Parathyroid adenoma (tissue), 2 donors: Measurements from ENCODE around the gene MGMT.

Source experiments
- H2AFZ ChIP-seq: fragments of 300-600 bp; sonication (generic); one replicate; pipeline ENCODE4 v1.7.0; 2017; ENCODE audit warnings: antibody characterized with exemption, mild to moderate bottlenecking
- H3K27ac ChIP-seq: fragments of 300-600 bp; sonication (generic); one replicate; pipeline ENCODE4 v1.7.0; 2017
- H3K27me3 ChIP-seq: fragments of 300-600 bp; sonication (generic); one replicate; pipeline ENCODE4 v1.7.0; 2017; ENCODE audit warnings: low read length; ENCODE audit not compliant: control insufficient read depth, insufficient read depth
- H3K36me3 ChIP-seq: fragments of 300-600 bp; sonication (generic); one replicate; pipeline ENCODE4 v1.7.0; 2017; ENCODE audit warnings: low read length; ENCODE audit not compliant: control insufficient read depth, insufficient read depth
- H3K4me1 ChIP-seq: fragments of 300-600 bp; sonication (generic); one replicate; pipeline ENCODE4 v1.7.0; 2017; ENCODE audit warnings: control low read depth
- H3K4me2 ChIP-seq: fragments of 300-600 bp; sonication (generic); one replicate; pipeline ENCODE4 v1.7.0; 2017; ENCODE audit warnings: low read length
- H3K4me3 ChIP-seq: fragments of 300-600 bp; sonication (generic); one replicate; pipeline ENCODE4 v1.7.0; 2017; ENCODE audit warnings: low read depth, low read length
- H3K79me2 ChIP-seq: fragments of 300-600 bp; sonication (generic); one replicate; pipeline ENCODE4 v1.7.0; 2017; ENCODE audit warnings: control low read depth
- H3K9ac ChIP-seq: fragments of 300-600 bp; sonication (generic); one replicate; pipeline ENCODE4 v1.7.0; 2017; ENCODE audit warnings: mild to moderate bottlenecking
- H3K9me3 ChIP-seq: fragments of 300-600 bp; sonication (generic); one replicate; pipeline ENCODE4 v1.7.0; 2017; ENCODE audit warnings: low read length; ENCODE audit not compliant: control insufficient read depth
- CTCF ChIP-seq: fragments of 300-600 bp; sonication (generic); IDR thresholded peaks from one replicate; pipeline ENCODE4 v1.7.0; 2017; ENCODE audit warnings: antibody characterized with exemption, mild to moderate bottlenecking
- donor health status: primary hyperparathyroidism.

The MGMT gene

GRCh38 chr10:129579228-129579627 lies 112.2 kb downstream of the MGMT start:
- H3K9me3 ChIP-seq, result no peaks in the 10 kb centered on the region
- no peaks in the 10 kb centered on the region for H3K27me3 ChIP-seq
- H3K4me3 ChIP-seq, result no peak overlapping the region
- no peaks in the 10 kb centered on the region for H3K4me1 ChIP-seq
- H2AFZ ChIP-seq, result no peak overlapping the region
- H3K4me2 ChIP-seq, result no peak overlapping the region
- H3K36me3 ChIP-seq, result no peaks in the 10 kb centered on the region
- no peak overlapping the region for H3K9ac ChIP-seq
- H3K27ac ChIP-seq, result no peak overlapping the region
- no peaks in the 10 kb centered on the region for H3K79me2 ChIP-seq
- TF ChIP-seq CTCF, result no peak

GRCh38 chr10:129580010-129580409 lies 113.0 kb downstream of the MGMT start:
- H3K27ac ChIP-seq, result no peak overlapping the region
- H3K4me1 ChIP-seq, result no peaks in the 10 kb centered on the region
- no peaks in the 10 kb centered on the region for H3K27me3 ChIP-seq
- no peak for TF ChIP-seq CTCF
- H3K36me3 ChIP-seq, result no peaks in the 10 kb centered on the region
- no peaks in the 10 kb centered on the region for H3K9me3 ChIP-seq
- no peak overlapping the region for H3K4me3 ChIP-seq
- no peak overlapping the region for H3K9ac ChIP-seq
- no peak overlapping the region for H3K4me2 ChIP-seq
- no peak overlapping the region for H2AFZ ChIP-seq
- H3K79me2 ChIP-seq, result no peaks in the 10 kb centered on the region

GRCh38 chr10:129580901-129581300 lies 113.9 kb downstream of the MGMT start:
- Histone ChIP-seq H3K36me3 (no peaks in the 10 kb centered on the region), H3K4me2 (no peak overlapping the region), H2AFZ (no peak overlapping the region), H3K27ac (no peak overlapping the region), H3K4me1 (no peaks in the 10 kb centered on the region), H3K79me2 (no peaks in the 10 kb centered on the region), H3K4me3 (no peak overlapping the region), H3K9ac (no peak overlapping the region), H3K27me3 (no peaks in the 10 kb centered on the region), H3K9me3 (no peaks in the 10 kb centered on the region)
- no peak for TF ChIP-seq CTCF

DNA sequence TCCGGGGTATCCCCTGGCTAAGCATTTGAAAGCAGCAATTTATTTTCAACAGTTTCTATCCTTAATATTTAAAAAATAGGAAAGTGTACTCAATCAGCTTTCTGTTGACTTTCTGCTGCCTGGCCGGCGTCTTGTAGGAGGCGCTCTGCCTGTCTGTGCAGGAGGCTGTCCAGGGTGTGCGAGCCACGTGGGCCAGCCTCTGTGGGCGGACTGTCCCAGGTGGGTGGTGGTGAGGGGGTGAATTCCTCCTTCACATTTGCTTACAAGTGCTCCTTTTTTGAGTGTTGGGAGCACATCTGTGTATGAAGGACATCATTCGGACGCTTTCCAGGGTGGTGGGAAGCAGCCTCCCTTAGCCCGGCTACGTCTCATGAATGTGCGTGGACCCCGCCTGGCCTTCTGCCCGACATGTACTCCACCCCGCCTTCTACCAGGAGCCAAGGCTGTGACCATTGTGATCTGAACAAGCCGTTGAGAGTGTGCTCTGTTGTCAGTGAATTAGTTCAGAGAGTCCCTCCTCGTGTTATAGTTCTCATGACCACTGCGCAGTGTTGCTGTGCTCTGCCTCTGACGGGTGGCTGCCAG lies 114.9 kb downstream of the MGMT start:
- Histone ChIP-seq H3K27me3 (no peaks in the 10 kb centered on the region), H3K9me3 (no peaks in the 10 kb centered on the region)
- TF ChIP-seq CTCF, result no peak

GRCh38 chr10:129583831-129584230 lies 116.8 kb downstream of the MGMT start:
- Histone ChIP-seq H3K4me1 (no peaks in the 10 kb centered on the region), H3K27ac (no peak overlapping the region), H3K9ac (no peak overlapping the region), H3K4me3 (no peak overlapping the region), H3K4me2 (no peak overlapping the region), H3K79me2 (no peaks in the 10 kb centered on the region), H2AFZ (no peak overlapping the region), H3K27me3 (no peaks in the 10 kb centered on the region), H3K9me3 (no peaks in the 10 kb centered on the region), H3K36me3 (no peaks in the 10 kb centered on the region)
- no peak for TF ChIP-seq CTCF

More for the DNA sequence above, 114.9 kb downstream of the MGMT start:
- Histone ChIP-seq H3K4me1 (no peaks in the 10 kb centered on the region), H3K79me2 (no peaks in the 10 kb centered on the region), H3K4me2 (no peak overlapping the region), H3K4me3 (no peak overlapping the region), H3K27ac (no peak overlapping the region), H3K9ac (no peak overlapping the region), H2AFZ (no peak overlapping the region), H3K36me3 (no peaks in the 10 kb centered on the region)
